ENCODE data around the gene OS9. TPM values are rescaled to one million over a fixed set of nuclear protein-coding genes. Genes with fewer than 3 reads are reported as not detected.

OS9 gene
- total and polyA plus RNA-seq, 2 donors (not counting 3 experiments of a cell fraction or from before 2014, with no cell fraction given): 212 to 561 TPM

- Histone ChIP-seq H3K4me1 (ENCODE audit: control insufficient read depth, extremely low read depth, insufficient read depth, low read length) (peaks cover 7% of the 10 kb centered on the region), H2AFZ (ENCODE audit: low read depth, low read length) (peak overlapping the region; percentile 42), H3K4me3 (replicated peaks in 1 of 3; ENCODE audit: insufficient read depth in 1 of 3, low read depth in 1 of 3, low read length in 3 of 3) (peak overlapping the region in 1 of 3 experiments; percentile 1), H3K4me2 (ENCODE audit: insufficient read depth, low read length) (peak overlapping the region; percentile 25), H3K9me3 (replicated peaks; ENCODE audit: control insufficient read depth, insufficient read depth, low read length) (no peaks in the 10 kb centered on the region), H3K9me1 (replicated peaks; ENCODE audit: control insufficient read depth, extremely low read depth, insufficient read depth, low read length) (no peaks in the 10 kb centered on the region), H4K20me1 (replicated peaks; ENCODE audit: control insufficient read depth, extremely low read depth, insufficient read depth, low read length) (no peaks in the 10 kb centered on the region), H3K27ac (ENCODE audit: insufficient read depth, low read depth, low read length) (no peak overlapping the region), H3K36me3 (ENCODE audit: control insufficient read depth in 2 of 2, extremely low read depth in 1 of 2, insufficient read depth in 2 of 2, low read length in 2 of 2) (peaks cover 4 to 8% of the 10 kb centered on the region in 2 experiments), H3K9ac (replicated peaks; ENCODE audit: extremely low read depth, insufficient read depth, low read length) (no peak overlapping the region), H3K27me3 (ENCODE audit: control insufficient read depth in 2 of 2, insufficient read depth in 2 of 2, low read length in 2 of 2) (peaks cover 0 to 3% of the 10 kb centered on the region in 2 experiments), H3K79me2 (ENCODE audit: control insufficient read depth, insufficient read depth, low read length) (peaks cover 3% of the 10 kb centered on the region)
- CTCF ChIA-PET: interaction anchor here (0.7 to 3.5 kb wide), 5 partner anchors 33 to 111 kb away, joined by 3 to 25 read pairs (median 5); partner anchors contain the start of gene B4GALNT1
- BruUV-seq (replicated peaks): no TSS peak
- intact Hi-C loops (cut with micrococcal nuclease) (loop anchor here (2.0 to 5.0 kb wide), 2 partner anchors 110 to 146 kb away; partner anchors contain the start of gene DCTN2), dilution Hi-C loops (cut with MboI; ENCODE audit: extremely low pct_ligation_motif_present, low sequenced_read_pairs) (no loop called here)
- FAIRE-seq (no peak), DNase-seq (ENCODE audit: low read depth, low spot score) (no peak)
- POLR2A ChIA-PET: no interaction called here
- no peak for TF ChIP-seq POLR2A (IDR thresholded peaks at IDR 0.05; ENCODE audit: low read depth, low read length)
- no peak for TF ChIP-seq JUN (IDR thresholded peaks at IDR 0.05; ENCODE audit: borderline replicate concordance, insufficient read depth, insufficient read length, low read depth)
- TF ChIP-seq POLR2AphosphoS5 (IDR thresholded peaks at IDR 0.05; ENCODE audit: insufficient read depth, low read depth, low read length): no peak
- TF ChIP-seq, protein P1, sequence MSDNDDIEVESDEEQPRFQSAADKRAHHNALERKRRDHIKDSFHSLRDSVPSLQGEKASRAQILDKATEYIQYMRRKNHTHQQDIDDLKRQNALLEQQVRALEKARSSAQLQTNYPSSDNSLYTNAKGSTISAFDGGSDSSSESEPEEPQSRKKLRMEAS (IDR thresholded peaks at IDR 0.05; ENCODE audit: insufficient read depth, insufficient read length): no peak
- no peak for TF ChIP-seq FOS (IDR thresholded peaks at IDR 0.05; ENCODE audit: borderline replicate concordance, insufficient read depth, low read length)
- TF ChIP-seq GATA2 (IDR thresholded peaks at IDR 0.05; ENCODE audit: insufficient read depth, insufficient read length, low read depth, low read length): no peak
- no peak for TF ChIP-seq EZH2 (IDR thresholded peaks at IDR 0.05; ENCODE audit: borderline replicate concordance, low read depth, low read length, severe bottlenecking)
- TF ChIP-seq, protein P2, sequence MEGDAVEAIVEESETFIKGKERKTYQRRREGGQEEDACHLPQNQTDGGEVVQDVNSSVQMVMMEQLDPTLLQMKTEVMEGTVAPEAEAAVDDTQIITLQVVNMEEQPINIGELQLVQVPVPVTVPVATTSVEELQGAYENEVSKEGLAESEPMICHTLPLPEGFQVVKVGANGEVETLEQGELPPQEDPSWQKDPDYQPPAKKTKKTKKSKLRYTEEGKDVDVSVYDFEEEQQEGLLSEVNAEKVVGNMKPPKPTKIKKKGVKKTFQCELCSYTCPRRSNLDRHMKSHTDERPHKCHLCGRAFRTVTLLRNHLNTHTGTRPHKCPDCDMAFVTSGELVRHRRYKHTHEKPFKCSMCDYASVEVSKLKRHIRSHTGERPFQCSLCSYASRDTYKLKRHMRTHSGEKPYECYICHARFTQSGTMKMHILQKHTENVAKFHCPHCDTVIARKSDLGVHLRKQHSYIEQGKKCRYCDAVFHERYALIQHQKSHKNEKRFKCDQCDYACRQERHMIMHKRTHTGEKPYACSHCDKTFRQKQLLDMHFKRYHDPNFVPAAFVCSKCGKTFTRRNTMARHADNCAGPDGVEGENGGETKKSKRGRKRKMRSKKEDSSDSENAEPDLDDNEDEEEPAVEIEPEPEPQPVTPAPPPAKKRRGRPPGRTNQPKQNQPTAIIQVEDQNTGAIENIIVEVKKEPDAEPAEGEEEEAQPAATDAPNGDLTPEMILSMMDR (IDR thresholded peaks at IDR 0.05; ENCODE audit: extremely low read depth in 1 of 2, insufficient read depth in 1 of 2, low read depth in 1 of 2, low read length in 2 of 2): no peak
- no peak for TF ChIP-seq MYC (IDR thresholded peaks at IDR 0.05; ENCODE audit: low read depth, low read length)
These were observed 644 bp upstream of the OS9 start for GRCh38 chr12:57693317-57693658.
